Measurements from ENCODE around the gene ARFGAP3. TPM values are rescaled to one million over a fixed set of nuclear protein-coding genes. Genes with fewer than 3 reads are reported as not detected.

The ARFGAP3 gene
- total RNA-seq, 4 donors from 2014 or later: 28.2 to 43.8 (median 36.0) TPM

Other genes with a start within 250 kb of the ARFGAP3 start
- 10 to 100 TPM; 19.7 to 28.7 (median 23.0) TPM for gene POLDIP3, start 242.4 kb downstream of the ARFGAP3 start, total RNA-seq
- gene ATP5MGL, start 216.7 kb downstream of the ARFGAP3 start, total RNA-seq: not detected
- gene CYB5R3, start 207.9 kb downstream of the ARFGAP3 start, total RNA-seq: 100 to 1,000 TPM in 2 of 4 donors, 10 to 100 TPM in 2; 44.3 to 163 (median 105) TPM
- 10 to 100 TPM in 2 of 4 donors, 1 to 10 TPM in 2; 5.8 to 13.3 (median 8.6) TPM for gene A4GALT, start 136.4 kb downstream of the ARFGAP3 start, total RNA-seq
- gene PACSIN2, start 157.9 kb upstream of the ARFGAP3 start, total RNA-seq: 10 to 100 TPM; 37.3 to 45.9 (median 39.8) TPM
- 1 to 10 TPM; 1.3 to 2.0 (median 1.8) TPM for gene TTLL1, start 232.1 kb upstream of the ARFGAP3 start, total RNA-seq